GM12874 (cell line): ENCODE measurements around the gene DIO2.

ENCODE experiments used
- TF ChIP-seq, protein P1 (sequence below): IDR thresholded peaks from 2 replicates; pipeline ENCODE4 v1.5.1; 2011; ENCODE audit warnings: low read depth, mild to moderate bottlenecking, control low read depth, low read length, moderate library complexity; ENCODE audit not compliant: insufficient read depth

Gene DIO2

DNA sequence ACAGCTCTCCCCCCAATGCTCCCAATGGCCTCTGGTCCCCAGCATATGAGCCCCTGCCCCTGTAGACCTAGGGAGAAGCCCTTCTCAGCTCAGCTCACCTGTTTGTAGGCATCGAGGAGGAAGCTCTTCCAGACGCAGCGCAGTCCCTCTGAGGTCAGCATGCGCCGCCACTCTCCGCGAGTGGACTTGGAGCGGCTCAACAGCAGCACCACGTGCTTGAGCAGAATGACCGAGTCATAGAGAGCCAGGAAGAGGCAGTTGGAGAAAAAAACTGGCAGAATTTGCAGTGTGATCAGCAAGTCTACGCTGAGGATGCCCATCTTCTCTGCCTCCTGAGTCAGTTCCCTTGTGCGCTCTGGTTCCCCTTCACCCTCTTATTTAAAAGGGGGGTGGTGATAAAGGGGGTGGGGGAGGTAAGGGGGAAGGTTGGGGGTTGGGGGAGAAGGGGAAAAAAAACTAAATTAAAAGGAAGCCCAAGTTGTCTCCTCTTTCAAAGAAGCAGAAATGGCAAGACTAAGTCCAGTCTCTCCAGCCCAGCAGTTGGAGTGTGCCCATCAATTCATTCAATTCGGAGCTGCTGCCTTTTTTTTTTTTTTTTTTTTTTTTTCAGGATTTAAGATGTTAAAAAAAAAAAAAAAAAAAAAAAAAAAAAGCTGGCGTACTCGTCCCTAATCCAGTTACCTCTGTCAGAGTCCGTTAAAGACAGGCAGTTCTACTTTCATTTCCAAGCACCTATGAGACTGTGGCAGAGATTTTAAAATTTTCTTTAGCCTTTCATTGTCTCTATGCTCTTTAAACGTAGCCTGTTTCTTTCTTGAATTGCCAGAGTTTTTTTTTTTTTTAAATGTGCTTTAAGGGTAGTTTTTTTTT, at the start of gene DIO2:
TSS of gene DIO2 (minus strand) at position 352 of the 870 bp plus-strand sequence. CDS start at position 320, 32 bp downstream.
- TF ChIP-seq, protein P1, sequence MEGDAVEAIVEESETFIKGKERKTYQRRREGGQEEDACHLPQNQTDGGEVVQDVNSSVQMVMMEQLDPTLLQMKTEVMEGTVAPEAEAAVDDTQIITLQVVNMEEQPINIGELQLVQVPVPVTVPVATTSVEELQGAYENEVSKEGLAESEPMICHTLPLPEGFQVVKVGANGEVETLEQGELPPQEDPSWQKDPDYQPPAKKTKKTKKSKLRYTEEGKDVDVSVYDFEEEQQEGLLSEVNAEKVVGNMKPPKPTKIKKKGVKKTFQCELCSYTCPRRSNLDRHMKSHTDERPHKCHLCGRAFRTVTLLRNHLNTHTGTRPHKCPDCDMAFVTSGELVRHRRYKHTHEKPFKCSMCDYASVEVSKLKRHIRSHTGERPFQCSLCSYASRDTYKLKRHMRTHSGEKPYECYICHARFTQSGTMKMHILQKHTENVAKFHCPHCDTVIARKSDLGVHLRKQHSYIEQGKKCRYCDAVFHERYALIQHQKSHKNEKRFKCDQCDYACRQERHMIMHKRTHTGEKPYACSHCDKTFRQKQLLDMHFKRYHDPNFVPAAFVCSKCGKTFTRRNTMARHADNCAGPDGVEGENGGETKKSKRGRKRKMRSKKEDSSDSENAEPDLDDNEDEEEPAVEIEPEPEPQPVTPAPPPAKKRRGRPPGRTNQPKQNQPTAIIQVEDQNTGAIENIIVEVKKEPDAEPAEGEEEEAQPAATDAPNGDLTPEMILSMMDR: no peak

DNA sequence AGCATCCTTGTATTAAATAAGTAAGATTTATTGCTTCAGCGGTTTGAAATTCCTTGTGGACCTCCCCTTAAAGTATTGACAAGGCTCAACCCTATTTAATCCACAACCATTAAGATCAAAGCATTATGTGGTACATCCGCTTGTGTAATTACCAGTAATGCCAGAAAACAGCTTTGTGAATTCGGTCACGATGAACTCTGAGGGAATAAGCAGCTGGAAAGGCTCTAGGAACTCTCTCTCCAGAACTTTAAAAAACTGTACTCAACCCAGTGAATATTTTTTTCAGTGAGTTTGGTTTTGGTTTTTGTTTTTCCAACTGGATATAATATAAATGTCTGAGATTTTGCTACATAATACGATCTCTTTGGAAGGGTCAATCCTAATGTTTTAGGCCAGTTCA, 49.3 kb upstream of the DIO2 start:
- TF ChIP-seq, protein P1: no peak

DNA sequence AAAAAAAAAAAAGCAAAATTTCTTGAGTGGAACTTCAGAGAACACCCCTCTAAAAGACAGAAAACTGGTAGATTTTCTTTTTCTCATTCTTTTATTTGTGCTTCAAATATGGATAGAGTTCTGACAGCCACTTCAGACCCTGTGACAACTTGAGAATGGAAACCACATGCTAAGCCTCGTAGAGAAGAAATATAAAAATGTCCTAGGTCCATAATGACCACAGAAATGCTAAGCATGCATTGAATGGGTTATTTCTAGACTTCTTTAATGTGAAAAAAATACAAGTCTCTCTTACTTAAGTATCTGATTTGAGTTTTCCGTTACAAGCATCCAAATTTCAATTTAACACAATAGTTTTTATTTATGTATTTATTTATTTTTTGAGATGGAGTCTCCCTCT, 28.3 kb upstream of the DIO2 start:
- TF ChIP-seq, protein P1: no peak

DNA sequence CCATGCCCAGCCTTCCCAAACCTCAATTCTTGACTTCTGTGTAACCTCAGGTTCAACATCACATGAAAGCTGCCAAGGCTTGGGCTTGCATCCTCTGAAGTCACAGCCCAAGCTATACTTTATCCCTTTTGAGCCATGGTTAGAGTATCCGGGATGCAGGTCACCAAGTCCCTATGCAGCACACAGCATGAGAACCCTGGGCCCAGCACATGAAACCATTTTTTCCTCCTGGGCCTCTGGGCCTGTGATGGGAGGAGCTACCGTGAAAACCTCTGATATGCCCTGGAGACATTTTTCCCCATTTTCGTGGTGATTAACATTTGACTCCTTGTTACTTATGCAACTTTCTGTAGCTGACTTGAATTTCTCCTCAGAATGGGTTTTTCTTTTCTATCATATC, 25.8 kb upstream of the DIO2 start:
- TF ChIP-seq, protein P1: no peak

DNA sequence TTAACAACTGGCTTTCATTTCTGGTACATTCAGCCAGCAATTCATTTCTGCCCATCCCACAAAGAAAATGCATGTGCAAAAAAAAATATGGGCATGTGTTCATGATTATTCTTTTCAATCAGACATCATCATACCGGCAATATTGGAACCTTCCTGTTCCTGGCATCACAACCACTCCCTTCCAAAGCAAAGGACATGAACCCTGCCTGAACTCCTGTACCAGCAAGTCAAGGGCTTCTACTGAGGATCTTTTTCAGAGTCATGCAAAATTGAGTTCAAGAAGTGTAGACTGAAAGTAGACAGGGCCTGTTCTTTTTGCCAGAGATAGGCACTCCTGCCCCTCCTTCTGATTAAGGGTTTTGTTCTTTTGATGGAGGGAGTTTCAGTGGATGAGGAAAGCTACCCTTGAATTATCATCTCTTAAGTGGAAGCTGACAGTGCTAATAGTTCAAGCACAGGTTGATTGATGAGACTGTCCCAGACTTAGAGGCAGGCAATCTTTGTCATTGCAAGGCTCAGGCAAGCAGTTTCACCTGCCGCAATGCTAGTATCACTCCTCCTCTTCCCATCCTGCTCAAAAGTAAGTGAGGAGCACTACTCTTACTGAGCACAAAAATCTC, 22.3 kb upstream of the DIO2 start:
- TF ChIP-seq, protein P1: no peak

DNA sequence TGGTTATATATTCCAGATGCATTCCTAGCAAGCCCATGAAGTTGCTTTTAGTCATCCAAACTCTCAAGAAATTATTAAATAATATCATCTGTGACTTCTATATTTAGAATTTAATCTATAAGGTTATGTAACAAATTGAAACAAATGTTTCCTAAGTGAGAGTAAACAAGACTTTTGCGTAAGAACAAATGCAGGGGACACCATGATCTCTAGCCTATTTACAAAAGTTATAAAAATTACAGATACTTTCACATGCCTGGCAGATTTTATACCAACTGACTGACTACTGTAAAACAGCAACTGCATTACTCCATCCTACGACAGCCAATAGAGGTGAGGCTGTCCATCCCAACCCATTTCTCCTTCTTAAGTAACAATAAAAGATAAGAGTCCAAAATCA, 20.4 kb upstream of the DIO2 start:
- TF ChIP-seq, protein P1: no peak

DNA sequence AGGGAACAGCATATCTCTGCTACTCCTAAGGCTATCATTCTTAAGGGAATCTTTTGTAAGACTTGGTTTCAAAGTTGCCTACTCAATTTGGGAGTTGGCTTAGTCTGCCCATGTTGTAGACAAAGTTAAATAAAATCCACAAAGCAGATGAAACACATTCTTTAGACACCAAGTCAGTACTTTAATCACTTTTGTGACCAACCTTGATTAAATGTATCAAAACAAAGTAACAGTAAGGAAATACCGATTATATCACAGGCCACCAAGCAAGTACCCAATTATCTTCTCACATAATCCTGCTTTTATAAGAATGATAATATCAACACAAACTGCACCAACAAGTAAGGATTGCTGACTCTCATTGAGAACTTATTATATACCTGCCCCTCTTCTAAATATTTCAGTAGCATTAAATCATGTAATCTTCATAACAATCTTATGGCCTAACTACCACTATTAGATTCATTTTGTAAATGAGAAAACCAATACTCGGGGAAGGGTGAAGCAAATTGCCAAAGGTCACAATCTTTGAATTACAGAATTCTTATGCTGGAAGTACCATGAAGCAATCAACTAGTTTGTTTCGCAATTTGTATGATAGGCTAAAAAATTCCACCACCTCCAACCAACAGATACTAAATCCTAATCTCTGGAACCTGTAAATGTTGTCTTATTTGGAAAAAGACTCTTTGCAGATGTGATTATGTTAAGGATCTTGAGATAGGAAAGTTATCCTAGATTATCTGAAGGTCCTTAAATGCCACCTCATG, 12.6 kb upstream of the DIO2 start:
- TF ChIP-seq, protein P1: no peak
